Measurements from ENCODE around the gene BLOC1S4.

- no peak for TF ChIP-seq CTCF (IDR thresholded peaks at IDR 0.05; ENCODE audit: low read depth, low read length, missing input control)
- TF ChIP-seq ATF3 (IDR thresholded peaks at IDR 0.05): no peak
- no peak for TF ChIP-seq MAX (IDR thresholded peaks at IDR 0.05)
- no peak for TF ChIP-seq TAF1 (conservative IDR thresholded peaks at IDR 0.05)
- no peak for TF ChIP-seq HNF4A (conservative IDR thresholded peaks at IDR 0.05)
- TF ChIP-seq REST (IDR thresholded peaks at IDR 0.05): no peak
- TF ChIP-seq SP1 (IDR thresholded peaks at IDR 0.05): no peak
Observed at GRCh38 chr4:6723851-6724250, 7.9 kb downstream of the BLOC1S4 start.
